GM23338 (cell line): Measurements from ENCODE around the gene NUBPL.

ENCODE experiments used
- ZNF114 ChIP-seq: fragments of 250-450 bp; sonication (Bioruptor Pico); IDR thresholded peaks from 2 replicates; pipeline ENCODE4 v1.5.0; 2020; ENCODE audit warnings: mild to moderate bottlenecking, moderate library complexity
- TF ChIP-seq, protein P1 (sequence below), 2 experiments: fragments of 200-600 bp in 1 of 2; sonication (generic) in 1 of 2; conservative IDR thresholded peaks; 2 replicates each; pipeline versions ENCODE4 v1.5.1 to v1.6.1; 2016 to 2017; ENCODE audit warnings: antibody characterized with exemption in 2 of 2, low read depth in 2 of 2, mild to moderate bottlenecking in 2 of 2, moderate library complexity in 1 of 2

DNA sequence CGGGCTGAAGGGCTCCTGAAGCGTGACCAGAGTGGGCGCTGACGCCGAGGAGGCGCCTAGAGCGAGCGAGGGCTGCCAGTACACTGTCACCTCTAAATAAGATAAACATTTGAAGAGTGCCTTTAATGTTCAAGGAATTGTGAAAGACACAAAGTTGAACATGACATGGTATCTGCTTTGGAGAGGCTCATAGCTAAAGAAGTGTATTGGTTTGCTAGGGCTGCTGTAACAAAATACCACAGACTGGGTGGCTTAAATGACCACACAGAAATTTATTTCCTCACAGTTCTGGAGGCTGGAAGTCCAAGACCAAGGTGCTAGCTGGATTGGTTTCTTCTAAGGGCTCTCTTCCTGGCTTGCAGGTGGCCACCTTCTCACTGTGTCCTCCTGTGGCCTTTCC, 33.7 kb upstream of the NUBPL start:
- TF ChIP-seq, protein P1, sequence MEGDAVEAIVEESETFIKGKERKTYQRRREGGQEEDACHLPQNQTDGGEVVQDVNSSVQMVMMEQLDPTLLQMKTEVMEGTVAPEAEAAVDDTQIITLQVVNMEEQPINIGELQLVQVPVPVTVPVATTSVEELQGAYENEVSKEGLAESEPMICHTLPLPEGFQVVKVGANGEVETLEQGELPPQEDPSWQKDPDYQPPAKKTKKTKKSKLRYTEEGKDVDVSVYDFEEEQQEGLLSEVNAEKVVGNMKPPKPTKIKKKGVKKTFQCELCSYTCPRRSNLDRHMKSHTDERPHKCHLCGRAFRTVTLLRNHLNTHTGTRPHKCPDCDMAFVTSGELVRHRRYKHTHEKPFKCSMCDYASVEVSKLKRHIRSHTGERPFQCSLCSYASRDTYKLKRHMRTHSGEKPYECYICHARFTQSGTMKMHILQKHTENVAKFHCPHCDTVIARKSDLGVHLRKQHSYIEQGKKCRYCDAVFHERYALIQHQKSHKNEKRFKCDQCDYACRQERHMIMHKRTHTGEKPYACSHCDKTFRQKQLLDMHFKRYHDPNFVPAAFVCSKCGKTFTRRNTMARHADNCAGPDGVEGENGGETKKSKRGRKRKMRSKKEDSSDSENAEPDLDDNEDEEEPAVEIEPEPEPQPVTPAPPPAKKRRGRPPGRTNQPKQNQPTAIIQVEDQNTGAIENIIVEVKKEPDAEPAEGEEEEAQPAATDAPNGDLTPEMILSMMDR (conservative IDR thresholded peaks at IDR 0.05; ENCODE audit: low read depth in 2 of 2): no peak
- no peak for TF ChIP-seq ZNF114
